Superior temporal gyrus (tissue), 1 donor: ENCODE measurements around the gene RGL4.
"Not testable (repeated sequence)": the region's sequence is repeated elsewhere in the genome, so short reads cannot be mapped to it uniquely, and the experiment has no call there.

Source experiments
- DNase-seq: peaks from one replicate; pipeline ENCODE4 v3.0.0-alpha.2; 2016; ENCODE audit errors: extremely low spot score

RGL4 gene, protein sequence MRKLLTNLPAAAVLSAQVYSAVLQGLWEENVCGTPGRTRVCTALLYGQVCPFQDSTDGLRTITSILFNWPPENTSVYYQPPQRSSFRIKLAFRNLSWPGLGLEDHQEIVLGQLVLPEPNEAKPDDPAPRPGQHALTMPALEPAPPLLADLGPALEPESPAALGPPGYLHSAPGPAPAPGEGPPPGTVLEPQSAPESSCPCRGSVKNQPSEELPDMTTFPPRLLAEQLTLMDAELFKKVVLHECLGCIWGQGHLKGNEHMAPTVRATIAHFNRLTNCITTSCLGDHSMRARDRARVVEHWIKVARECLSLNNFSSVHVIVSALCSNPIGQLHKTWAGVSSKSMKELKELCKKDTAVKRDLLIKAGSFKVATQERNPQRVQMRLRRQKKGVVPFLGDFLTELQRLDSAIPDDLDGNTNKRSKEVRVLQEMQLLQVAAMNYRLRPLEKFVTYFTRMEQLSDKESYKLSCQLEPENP

DNA sequence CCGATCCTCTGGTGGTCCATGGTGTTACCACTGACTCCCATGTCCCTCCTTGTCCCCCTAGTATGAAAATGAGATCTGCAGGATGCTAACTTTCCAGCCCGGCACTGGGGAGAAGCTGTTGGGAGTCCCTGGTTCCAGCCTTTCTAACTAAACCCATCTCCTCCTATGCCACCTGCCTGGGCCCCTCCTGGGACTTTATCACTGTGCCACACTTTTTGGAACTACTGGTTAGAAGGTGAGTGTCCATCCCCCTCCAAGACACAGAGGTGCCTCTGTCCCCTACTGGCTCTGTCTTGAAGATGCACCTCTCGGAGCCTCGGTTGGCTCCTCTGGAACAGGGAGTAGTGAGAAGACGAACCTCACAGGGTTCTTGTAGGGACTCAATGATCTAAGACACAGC is at the start of gene RGL4:
Gene RGL4 (plus strand): TSS at position 301 of the 400 bp plus-strand sequence. CDS start 1,018 bp downstream, outside the sequence.
- DNase-seq, result no peak

DNA sequence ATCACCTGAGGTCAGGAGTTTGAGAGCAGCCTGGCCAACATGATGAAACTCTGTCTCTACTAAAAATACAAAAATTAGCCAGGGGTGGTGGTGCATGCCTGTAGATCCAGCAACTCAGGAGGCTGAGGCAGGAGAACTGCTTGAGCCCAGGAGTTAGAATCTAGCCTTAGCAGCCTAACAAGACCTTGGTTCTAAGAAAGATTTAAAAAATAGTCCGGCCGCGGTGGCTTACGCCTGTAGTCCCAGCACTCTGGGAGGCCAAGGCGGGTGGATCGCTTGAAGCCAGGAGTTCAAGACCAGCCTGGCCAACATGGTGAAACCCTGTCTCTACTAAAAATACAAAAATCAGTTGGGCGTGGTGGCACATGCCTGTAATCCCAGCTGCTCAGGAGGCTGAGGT is 44.3 kb upstream of the RGL4 start:
- not testable (repeated sequence) for DNase-seq

DNA sequence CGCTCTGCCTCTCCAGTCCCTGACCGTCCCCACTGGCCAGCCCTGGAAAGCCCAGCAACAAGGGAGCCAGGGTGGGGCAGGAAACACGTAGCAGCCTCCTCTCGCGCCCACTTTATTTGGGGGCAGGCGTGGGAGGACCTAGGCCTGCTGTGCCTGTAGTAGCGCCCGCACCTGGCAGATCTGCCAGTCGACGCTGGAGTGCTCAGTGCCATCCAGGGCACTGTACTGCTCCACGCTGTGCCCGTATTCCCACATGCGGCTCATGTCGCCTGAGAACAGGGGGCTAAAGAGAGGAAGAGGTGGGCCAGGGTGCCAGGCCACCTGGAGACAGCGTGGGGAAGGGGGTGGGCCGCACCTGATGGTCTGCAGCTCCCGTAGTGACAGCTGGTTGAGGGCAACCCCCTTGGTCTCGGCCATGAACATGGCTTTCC is 41.7 kb upstream of the RGL4 start:
- DNase-seq, result no peak

DNA sequence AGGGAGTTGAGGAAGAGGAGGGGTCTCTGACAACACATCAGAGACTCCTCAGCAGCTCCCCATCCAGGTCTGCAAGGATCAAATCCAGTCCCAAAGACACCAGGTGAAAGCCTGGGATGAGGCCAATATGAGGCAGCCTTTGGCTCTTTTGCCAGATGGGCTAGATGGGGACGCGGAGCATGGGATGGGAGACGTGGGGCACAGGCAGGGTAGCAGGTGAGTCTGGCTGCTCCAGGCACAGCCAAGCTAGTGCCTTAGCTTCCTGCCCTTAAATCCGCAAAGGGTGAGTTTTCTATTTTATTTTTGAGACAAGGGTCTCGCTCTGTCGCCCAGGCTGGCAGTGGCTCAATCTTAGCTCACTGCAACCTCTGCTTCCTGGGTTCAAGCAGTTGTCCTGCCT is 39.1 kb upstream of the RGL4 start:
- no peak for DNase-seq

DNA sequence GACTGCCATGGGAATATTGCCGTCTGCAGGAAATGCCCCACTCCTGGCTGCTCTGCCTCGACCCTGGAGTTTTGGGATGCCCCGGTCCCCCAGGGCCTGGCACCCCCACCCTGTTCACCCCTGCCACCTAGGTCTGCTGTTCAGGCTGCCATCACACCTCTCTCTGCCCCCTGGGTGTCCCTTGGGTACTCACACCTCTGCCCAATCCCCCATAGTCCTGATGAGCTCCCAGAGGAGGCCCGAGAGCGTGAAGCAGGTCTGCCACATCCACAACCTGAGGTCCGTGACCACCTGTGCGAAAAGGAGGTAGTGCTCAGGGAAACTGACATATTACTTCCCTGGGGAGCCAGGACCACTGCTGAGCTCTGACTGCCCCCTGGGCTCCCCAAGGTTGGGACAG is 38.5 kb upstream of the RGL4 start:
- no peak for DNase-seq

DNA sequence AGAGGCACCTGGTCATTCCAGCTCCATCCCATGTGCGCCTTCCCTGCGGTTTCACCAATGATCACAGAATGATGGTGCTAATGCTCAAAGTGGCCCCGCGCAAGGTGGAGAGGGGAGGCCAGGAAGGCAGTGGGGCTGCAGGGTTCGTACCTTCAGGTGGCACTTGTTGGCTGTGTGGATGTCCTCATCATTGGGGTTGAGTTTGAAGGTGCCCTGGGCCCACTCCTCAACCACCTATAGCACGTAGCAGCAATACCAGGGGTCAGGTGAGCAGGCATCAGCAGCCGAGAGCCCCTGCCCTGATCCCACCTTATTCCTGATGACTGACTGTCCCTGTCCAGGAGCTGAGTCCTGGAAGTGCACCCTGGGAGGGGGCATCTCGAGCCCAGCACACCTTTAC is 38.1 kb upstream of the RGL4 start:
- DNase-seq, result no peak

DNA sequence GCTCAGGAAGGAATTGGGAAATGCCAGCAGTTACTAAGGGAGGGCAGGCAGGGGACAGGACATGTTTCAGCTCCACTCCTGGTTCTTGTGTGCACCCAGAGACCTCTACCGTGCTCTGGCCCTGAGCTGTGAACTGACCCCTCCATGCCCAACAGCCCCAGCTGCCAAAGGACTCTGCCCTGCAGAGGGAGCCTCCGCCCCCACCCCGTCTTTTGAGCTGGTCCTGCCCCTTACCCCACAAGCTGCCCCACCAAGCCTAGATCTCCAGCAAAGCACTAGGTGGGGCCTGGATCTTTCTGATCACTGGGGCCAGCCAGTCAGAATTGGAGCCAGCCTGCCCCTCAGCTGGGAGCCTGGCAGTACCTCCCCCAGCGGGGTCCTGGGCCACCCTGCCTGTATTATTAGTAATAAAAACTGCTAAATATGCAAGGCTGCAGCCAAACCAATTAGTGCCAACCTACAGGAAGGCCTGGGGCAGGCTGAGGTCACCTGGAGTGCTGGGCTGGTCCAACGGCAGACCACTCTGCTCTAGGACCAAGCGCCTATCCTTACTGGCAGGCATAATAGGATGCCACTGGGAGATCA is 34.8 kb upstream of the RGL4 start:
- DNase-seq, result no peak

DNA sequence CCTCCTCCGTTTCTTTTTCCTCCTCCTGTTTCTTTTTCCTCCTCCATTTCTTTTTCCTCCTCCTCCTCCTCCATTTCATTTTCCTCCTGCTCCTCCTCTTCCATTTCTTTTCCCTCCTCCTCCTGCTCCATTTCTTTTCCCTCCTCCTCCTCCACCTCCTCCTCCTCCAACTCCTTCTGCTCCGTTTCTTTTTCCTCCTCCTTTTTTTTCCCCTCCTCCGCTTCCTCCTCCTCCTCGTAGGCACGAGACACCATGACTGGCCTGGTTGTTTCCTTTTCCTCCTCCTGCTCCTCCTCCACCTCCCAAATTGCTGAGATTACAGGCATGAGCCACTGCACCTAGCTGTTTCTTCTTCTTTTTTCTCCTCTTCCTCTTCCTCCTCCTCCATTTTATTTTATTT is 33.1 kb upstream of the RGL4 start:
- no peak for DNase-seq

DNA sequence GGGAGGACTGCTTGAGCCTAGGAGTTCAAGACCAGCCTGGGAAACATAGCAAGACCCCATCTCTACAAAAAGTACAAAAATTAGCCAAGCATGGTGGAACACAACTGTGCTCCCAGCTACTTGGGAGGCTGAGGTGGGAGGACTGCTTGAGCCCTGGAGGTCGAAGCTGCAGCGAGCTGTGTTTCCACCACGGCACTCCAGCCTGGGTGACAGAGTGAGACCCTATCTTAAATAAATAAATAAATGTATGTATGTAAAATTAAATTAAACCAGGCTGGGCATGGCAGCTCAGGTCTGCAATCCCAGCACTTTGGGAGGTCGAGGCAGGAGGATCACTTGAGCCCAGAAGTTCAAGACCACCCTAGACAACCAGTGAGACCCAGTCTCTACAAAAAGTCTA is 30.4 kb upstream of the RGL4 start:
- not testable (repeated sequence) for DNase-seq

DNA sequence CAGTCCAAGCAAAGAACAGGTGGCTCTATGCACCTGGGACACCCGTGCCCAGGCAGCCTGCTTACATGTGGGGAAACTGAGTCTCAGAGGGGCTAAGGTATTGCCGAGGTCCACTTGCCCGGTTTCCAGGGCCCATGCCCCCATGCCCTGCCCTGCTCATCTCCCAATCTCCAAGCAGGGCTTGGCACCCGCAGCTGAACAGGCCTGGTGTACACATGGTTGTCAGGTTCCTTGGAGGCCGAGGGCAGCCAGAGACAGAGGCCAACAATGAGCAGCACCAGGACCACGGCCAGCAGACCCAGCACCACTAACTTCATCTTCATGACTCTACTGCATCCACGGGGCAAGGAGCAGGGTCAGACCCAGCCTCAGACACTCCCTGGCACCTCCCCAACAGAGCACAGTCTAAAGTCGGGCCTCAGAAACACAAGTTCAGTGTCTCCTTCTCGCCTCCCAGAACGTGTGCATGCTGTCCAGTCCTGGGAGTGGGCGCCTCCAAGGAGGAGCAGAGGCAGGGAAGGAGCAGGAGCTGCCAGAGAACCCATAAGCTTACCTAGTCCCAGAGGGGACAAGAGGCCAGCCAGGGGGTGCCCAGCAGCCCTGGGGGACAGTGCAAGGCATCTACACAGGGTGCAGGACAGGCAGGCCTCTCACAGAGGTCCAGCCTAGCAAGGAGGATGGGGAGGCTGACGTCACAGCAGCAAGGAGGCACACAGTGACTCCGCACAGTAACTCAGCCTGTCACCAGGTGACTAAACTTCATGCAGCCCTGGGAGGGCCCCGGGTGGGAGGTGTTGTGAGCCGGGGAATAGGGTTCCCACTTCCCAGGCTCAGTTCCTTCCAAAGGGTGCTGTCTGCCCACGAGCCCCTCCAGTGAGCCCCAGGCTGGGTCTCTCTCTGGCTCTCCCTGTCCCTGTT is 20.2 kb upstream of the RGL4 start:
- no peak for DNase-seq

DNA sequence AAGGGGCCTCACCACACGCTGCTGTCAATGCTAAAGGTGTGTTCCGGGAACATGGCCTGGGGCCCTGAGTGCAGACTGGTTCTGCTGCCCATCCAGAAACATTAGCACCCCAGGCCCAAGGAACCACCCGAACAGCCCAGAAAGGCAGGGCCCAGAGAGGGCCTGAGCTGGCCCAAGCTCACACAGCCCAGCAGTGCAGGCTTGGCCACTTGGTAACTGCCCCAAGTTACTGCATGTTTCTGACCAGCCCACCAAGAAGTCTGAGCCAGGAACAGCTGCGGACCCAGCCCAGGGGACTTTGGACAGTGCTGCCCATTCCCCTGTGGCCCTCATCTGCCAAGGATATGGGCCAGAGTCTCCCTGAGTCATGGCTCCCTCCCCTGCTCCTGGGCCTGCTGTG is 19.4 kb upstream of the RGL4 start:
- DNase-seq, result not testable (repeated sequence)

DNA sequence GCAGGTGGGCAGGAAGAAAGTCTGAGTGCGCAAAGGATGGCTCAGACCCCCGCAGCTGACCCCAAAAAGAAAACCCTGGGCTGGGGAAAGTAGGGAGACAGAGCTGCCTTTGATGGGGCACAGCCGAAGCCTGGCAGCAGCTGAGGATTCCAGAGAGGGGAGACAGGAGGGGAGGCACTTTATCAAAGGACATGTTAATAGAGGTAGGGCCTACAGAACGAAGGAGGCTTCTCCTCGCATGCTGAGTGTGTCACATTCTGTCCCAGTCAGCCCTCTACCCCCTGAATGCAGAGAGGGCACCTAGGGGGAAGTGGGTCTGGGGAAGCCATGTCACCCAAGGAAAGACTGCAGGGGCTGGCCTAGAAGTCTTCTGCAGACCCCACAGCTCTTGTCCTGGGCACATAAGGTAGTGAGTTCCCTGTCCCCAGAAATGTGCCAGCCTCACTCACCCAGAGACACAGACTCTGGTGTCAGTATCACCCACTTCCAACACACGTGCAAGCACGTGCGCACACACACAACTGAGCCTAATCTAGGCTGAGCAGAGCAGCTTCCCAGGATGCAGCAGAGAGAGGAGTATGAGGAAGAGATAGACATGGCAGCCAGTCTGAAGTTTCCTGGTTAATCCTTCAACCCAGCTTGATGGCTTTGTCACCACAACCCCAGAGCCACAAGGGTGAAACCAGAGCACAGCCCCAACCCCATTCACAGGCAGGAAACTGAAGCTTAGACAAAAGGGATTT is 18.3 kb upstream of the RGL4 start:
- DNase-seq, result not testable (repeated sequence)

DNA sequence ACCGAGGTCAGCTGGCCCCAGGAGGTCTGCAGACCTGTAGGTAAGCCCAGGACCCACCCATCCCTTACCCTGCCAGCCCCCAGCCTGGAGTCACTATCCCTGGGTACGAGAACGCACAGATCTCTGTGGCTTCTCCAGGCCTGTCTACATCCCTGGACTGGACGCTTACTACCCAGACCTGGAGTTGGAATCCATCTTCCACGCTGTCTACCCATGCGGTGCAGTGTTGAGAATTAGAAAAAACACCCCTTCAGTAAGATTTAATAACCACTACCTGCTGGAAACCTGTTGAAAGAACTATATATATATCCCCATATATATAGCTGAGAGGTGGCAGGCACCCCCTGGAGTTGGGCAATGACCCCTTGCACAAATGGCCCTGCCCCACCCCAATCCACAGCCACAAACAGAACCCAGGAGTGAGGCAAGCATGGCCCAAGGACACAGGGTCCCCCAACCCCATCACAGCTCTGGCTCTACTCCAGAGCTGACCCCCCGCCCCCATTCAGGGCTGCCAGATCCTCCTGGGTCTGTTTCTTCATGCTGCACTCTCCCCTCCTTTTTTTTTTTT is 17.7 kb upstream of the RGL4 start:
- DNase-seq, result no peak

DNA sequence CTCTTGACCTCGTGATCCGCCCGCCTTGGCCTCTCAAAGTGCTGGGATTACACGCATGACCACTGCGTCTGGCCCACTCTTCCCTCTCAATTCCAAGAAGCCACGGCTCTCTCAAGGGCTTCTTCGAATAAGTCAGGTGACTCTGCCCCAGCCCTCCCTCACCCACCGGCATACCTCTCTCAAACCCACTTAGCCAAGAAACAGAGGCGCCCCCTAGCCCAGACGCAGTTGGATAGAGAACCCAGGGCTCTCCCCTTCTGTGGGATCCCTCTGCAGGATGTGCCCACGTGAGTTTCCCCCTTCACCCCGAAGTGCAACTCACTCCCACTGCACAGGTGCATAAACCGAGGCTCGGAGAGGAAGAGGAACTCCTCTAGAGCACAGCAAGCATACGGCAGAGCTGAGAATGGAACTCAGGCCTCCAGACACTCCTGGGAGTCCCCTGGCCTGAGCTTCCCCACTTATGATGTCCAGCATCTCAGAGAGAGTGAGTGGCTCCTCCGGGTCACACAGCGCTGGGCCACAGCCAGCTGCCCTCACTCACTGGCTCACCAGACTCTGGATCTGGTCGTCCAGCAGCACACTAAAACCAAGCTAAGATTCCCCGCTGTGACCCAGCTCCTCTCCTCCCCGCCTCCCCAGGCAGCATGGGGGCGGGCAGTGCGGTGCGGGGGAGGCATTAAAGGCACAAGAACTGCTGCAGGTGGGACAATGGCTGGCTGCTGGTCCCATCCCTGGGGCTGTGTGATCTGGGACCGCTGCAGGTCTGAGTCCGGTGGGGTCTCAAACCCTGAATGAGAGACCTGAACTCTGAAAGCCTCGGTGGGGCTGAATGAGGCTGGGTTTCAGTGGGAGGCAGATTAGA is 16.8 kb upstream of the RGL4 start:
- DNase-seq, result no peak

DNA sequence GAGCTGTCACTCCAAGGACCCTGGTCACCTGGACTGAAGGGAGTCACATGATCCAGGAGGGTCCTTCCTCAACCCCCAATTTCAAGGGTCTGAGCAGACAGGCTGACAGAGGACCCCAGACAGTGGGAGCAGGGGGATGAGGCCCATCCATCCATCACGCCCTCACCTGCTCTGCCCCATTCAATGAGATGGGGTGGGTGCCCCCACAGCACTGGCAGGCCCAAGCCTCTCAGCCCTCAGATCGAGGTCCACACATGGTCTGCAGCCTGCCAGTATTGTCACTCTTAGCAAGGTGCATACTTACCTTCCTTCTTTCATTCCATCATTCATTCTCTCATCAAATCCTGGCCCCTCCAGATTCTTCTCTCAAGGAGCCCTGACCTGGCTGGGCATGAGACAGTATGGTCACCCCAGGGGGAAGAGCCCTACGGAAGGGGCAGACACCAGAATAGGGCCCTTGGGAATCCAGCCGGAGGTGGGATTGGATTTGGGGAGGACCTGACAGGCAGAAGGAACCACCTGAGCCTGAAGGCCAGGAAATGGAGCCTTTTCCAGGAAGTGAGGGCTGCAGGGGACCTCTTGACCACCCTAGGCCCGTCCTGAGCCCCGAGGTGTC is 15.8 kb upstream of the RGL4 start:
- not testable (repeated sequence) for DNase-seq

DNA sequence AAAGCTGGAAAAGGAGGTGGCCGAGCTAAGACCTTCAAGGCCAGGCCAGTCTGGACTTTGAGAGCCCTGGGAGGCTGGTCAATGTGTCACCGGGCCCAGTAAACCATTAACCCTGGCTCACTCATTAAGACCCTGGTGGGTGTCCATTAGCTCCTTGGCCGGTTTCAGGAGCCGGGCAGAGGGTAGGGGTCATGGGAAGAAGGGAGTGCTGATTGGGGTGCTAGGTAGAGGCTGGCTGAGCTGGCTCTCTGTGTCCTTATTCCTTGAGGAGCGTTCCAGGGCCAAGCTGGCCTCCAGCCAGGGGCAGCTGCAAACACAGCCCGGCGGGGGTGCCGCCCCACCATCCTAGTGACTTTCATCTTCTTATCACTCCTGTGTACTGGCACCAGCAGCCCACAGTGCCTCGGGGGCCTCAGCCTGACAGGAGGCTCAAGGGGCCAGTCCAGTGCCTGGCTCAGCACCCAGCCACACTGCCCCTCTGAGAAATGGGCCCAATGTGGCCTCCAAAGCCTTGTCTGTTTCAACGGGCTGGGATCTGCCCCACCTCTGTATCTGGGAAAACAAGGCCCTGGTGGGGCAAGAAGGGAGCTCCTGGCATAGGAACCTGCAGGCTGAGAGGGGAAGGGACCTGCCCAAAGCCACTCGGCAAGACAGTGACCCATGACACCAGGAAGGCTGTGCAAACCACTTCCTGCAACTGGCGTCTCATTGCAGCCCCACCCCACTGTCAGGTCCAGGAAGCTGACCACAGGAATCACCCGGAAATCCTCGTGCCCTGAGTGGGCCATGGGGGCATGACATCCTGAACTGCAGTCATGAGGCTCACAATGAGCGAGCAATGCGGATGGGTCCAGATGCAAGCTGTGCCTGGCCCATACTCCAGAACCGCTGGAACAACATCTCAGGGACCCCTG is 15.1 kb upstream of the RGL4 start:
- DNase-seq, result no peak

DNA sequence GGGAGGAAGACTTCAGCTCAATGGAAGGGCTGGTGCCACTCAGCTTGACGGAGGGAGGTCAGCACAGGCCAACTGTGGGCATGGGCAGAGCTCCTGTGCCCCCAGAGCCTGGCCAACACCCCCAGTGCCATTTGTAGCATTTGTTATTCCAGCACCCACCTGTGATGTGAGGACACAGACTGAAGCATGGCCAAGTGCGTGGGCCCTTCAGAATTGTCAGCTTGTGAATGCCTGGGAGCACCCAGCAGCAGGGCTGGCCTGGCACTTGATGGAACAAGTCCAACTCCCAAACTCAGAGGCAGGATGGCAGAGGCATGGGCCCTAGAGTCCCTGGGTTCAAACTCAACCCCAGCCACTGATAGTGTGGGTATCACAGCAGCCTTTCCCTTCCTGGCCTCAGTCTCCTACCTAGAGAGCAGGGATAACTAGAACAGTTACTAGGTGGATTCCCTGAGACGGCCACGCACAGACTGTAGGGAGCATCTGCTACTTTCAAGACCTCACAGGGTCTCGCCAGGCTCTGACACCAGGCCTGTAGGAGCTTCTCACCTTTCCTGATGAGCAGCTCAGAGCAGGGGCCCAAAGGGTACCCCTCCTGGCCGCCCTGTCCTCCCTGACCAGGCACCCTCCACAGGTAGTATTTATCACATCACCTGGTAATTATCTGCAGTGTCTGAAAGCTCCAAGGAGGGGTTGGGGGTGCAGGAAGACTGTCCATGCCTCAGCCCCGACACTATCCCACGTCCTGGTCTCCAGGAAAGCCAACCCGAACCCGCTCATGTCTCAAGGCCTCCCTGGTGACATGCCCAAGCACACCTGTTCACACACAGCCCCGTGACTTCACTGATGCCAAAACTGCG is 13.7 kb upstream of the RGL4 start:
- not testable (repeated sequence) for DNase-seq

DNA sequence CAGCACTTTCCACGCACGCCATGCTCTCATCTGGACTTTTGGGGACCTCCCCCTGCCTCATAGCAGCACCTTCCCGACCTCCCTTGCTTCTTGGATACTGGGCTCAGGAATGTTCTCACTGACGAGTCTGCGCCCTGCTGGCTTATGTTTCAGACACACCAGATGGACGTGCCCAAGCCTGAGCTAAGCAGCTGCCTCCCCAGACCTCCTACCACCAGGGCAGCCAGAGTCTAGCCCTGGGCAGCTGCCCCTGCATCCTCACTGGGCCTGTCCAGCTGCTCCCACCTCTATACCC is 13.2 kb upstream of the RGL4 start:
- DNase-seq, result no peak
